DOHH2 (cell line): ENCODE measurements around the gene OTUD6A.

Source experiments
- H3F3A ChIP-seq: fragments of 200-600 bp; sonication (generic), shearing (Covaris generic); 2 replicates; pipeline ENCODE4 v1.6.0; 2016; ENCODE audit warnings: antibody characterized with exemption, mild to moderate bottlenecking; ENCODE audit not compliant: control insufficient read depth, insufficient read depth
- H3K27ac ChIP-seq: fragments of 200-600 bp; sonication (generic); 2 replicates; pipeline ENCODE4 v1.5.1; 2014; ENCODE audit warnings: low read depth, mild to moderate bottlenecking, low read length, moderate library complexity
- H3K27me3 ChIP-seq: fragments of 200-600 bp; sonication (generic); 2 replicates; pipeline ENCODE4 v1.6.1; 2014; ENCODE audit warnings: mild to moderate bottlenecking, low read length, mixed read lengths; ENCODE audit not compliant: control insufficient read depth
- H3K36me3 ChIP-seq: fragments of 200-600 bp; sonication (generic); 2 replicates; pipeline ENCODE4 v1.6.1; 2014; ENCODE audit warnings: mild to moderate bottlenecking, low read length, moderate library complexity, mixed read lengths; ENCODE audit not compliant: control insufficient read depth
- H3K4me1 ChIP-seq: fragments of 200-600 bp; sonication (generic); 2 replicates; pipeline ENCODE4 v1.6.1; 2014; ENCODE audit warnings: mild to moderate bottlenecking, low read length, mixed read lengths; ENCODE audit not compliant: control insufficient read depth
- H3K4me2 ChIP-seq: fragments of 200-600 bp; sonication (generic); 2 replicates; pipeline ENCODE4 v1.6.0; 2014; ENCODE audit warnings: mild to moderate bottlenecking, low read length, moderate library complexity
- H3K4me3 ChIP-seq: fragments of 200-600 bp; sonication (generic); 2 replicates; pipeline ENCODE4 v1.5.1; 2014; ENCODE audit warnings: mild to moderate bottlenecking, low read length, mixed read lengths
- H3K79me2 ChIP-seq: fragments of 200-600 bp; sonication (generic); 2 replicates; pipeline ENCODE4 v1.6.1; 2014; ENCODE audit warnings: mild to moderate bottlenecking, low read length, mixed read lengths; ENCODE audit not compliant: control insufficient read depth
- H3K9me2 ChIP-seq: fragments of 200-600 bp; sonication (generic); replicated peaks from 2 replicates; pipeline ENCODE4 v1.6.1; 2014; ENCODE audit warnings: mild to moderate bottlenecking, low read length, mixed read lengths; ENCODE audit not compliant: control insufficient read depth
- H3K9me3 ChIP-seq: fragments of 200-600 bp; sonication (generic); 2 replicates; pipeline ENCODE4 v1.6.1; 2014; ENCODE audit warnings: antibody characterized with exemption, low read length, mixed read lengths; ENCODE audit not compliant: control insufficient read depth, insufficient read depth
- H4K20me1 ChIP-seq: fragments of 200-600 bp; sonication (generic); 2 replicates; pipeline ENCODE4 v1.6.0; 2014; ENCODE audit warnings: low read depth, mild to moderate bottlenecking, antibody characterized with exemption, low read length, moderate library complexity; ENCODE audit not compliant: control insufficient read depth, insufficient read depth
- EZH2phosphoT487 ChIP-seq: fragments of 200-600 bp; sonication (generic); IDR thresholded peaks from 2 replicates; pipeline ENCODE4 v1.6.1; 2017; ENCODE audit warnings: borderline replicate concordance, mild to moderate bottlenecking, antibody characterized with exemption, low read length, moderate library complexity, mixed read lengths
- TF ChIP-seq, protein P1 (sequence below): fragments of 200-600 bp; sonication (generic); IDR thresholded peaks from one replicate; pipeline ENCODE4 v1.5.1; 2014; ENCODE audit warnings: antibody characterized with exemption, mild to moderate bottlenecking, low read depth, low read length; ENCODE audit not compliant: poor library complexity, severe bottlenecking

Gene OTUD6A

DNA sequence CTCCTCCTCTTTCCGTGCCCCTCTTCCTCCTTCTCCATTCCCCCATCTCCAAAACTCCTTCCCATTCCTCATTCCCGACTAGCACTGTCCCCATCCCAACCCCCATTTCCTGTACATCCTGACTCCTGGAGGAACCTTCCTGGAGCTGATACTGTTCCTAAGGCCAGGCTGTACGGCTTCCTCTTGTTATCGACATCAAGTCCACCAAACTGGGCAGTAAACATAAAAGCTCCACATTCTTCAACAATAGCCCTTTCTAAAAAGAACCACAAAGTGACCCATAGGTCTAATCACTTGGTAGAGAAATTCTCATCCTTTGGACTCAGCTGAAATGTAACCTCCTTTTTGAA is 35.4 kb upstream of the OTUD6A start:
- Histone ChIP-seq H3K9me3 (no peaks in the 10 kb centered on the region), H3K27me3 (no peaks in the 10 kb centered on the region), H3K27ac (no peak overlapping the region), H4K20me1 (no peaks in the 10 kb centered on the region), H3K36me3 (no peaks in the 10 kb centered on the region), H3K4me3 (no peak overlapping the region), H3K4me2 (no peak overlapping the region), H3K4me1 (no peaks in the 10 kb centered on the region), H3F3A (no peaks in the 10 kb centered on the region), H3K9me2 (no peaks in the 10 kb centered on the region), H3K79me2 (no peaks in the 10 kb centered on the region)
- TF ChIP-seq, protein P1, sequence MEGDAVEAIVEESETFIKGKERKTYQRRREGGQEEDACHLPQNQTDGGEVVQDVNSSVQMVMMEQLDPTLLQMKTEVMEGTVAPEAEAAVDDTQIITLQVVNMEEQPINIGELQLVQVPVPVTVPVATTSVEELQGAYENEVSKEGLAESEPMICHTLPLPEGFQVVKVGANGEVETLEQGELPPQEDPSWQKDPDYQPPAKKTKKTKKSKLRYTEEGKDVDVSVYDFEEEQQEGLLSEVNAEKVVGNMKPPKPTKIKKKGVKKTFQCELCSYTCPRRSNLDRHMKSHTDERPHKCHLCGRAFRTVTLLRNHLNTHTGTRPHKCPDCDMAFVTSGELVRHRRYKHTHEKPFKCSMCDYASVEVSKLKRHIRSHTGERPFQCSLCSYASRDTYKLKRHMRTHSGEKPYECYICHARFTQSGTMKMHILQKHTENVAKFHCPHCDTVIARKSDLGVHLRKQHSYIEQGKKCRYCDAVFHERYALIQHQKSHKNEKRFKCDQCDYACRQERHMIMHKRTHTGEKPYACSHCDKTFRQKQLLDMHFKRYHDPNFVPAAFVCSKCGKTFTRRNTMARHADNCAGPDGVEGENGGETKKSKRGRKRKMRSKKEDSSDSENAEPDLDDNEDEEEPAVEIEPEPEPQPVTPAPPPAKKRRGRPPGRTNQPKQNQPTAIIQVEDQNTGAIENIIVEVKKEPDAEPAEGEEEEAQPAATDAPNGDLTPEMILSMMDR = no peak
- no peak for TF ChIP-seq EZH2phosphoT487

DNA sequence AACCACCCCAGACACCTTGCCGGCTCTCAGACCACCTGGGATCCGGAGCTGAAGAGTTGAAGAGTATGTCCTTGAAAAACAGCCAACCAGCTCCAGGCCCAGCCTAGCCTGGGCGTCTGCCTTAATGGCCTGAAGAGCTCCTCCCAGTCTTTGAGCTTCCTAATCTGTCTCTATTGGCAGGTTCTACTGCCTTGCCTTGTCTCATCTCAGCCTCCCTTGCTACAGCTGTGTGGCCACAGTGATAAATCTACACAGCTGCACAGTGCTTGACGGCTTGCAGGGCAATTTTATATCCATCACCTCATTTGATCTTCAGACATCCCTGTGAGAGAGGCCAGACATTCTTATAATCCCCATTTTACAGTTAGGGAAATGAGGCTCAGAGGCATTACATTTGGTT is 32.4 kb upstream of the OTUD6A start:
- Histone ChIP-seq H3K4me1 (no peaks in the 10 kb centered on the region), H4K20me1 (no peaks in the 10 kb centered on the region), H3K4me3 (no peak overlapping the region), H3K4me2 (no peak overlapping the region), H3K27ac (no peak overlapping the region), H3K36me3 (no peaks in the 10 kb centered on the region), H3K9me3 (no peaks in the 10 kb centered on the region), H3F3A (no peaks in the 10 kb centered on the region), H3K9me2 (no peaks in the 10 kb centered on the region), H3K79me2 (no peaks in the 10 kb centered on the region), H3K27me3 (no peaks in the 10 kb centered on the region)
- no peak for TF ChIP-seq EZH2phosphoT487
- TF ChIP-seq, protein P1 = no peak

DNA sequence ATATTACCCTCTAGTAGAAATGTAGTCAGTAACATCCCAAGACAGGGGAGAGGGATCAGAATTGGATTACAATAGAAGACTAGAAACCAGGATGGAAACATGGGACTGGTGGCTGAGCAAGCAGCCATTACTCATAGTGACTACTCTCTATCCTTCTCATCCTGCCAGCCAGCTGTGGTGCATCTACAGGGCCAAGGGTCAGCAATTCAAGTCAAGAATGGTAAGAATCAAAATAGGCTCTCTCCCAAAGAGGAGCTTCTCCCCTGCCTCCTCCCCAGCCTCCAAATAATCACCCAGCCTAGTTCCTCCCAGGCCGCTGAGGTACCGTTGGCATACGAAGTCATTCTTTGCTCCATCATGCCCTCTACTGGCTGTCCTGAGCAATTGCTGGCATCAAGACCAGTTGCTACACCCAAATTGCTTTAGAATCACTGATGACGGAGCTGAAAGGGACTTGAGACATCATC is 31.9 kb upstream of the OTUD6A start:
- H4K20me1 ChIP-seq = no peaks in the 10 kb centered on the region
- H3K27ac ChIP-seq = no peak overlapping the region
- no peaks in the 10 kb centered on the region for H3K27me3 ChIP-seq

More for the DNA sequence above, 31.9 kb upstream of the OTUD6A start:
- Histone ChIP-seq H3K36me3 (no peaks in the 10 kb centered on the region), H3K9me2 (no peaks in the 10 kb centered on the region), H3K79me2 (no peaks in the 10 kb centered on the region), H3K4me3 (no peak overlapping the region), H3K9me3 (no peaks in the 10 kb centered on the region), H3K4me1 (no peaks in the 10 kb centered on the region), H3F3A (no peaks in the 10 kb centered on the region), H3K4me2 (no peak overlapping the region)
- TF ChIP-seq, protein P1 = peak; percentile 68
- no peak for TF ChIP-seq EZH2phosphoT487
